ENCODE data around the gene ATP2A3.

DNA sequence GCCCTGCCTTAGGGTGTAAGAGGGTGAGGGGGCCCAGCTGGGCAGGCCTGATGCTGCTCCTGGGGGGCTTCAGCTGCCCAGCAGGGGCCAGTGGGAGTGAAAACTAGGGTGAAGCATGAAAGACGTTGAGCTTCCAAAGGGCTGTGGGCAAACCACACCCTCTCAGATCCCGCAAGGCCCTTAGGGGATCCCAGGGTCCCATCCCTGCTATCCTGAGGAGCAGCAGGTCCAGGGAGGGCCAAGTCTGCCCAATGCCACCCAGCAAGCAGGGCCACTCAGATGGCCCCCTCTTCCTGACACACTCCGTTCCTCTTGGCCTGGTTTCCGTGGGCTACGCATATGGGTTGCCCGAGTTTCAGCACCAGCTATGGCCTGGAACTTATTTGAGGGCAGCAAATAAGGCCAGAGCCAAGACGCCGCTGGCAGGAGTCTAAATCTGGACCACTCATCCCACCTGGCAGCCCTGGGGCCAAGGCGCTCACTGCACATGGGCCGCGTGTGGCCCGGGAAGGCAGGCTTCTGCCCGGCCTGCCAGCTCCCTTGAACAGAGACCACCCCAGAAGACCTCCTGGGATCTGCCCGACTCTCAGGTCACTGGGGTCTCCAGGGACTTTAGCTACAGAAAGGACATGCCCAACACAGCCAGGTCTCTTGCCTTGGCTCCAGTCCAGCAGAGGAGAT is 4.2 kb downstream of the ATP2A3 start:
- TF ChIP-seq, protein P1, sequence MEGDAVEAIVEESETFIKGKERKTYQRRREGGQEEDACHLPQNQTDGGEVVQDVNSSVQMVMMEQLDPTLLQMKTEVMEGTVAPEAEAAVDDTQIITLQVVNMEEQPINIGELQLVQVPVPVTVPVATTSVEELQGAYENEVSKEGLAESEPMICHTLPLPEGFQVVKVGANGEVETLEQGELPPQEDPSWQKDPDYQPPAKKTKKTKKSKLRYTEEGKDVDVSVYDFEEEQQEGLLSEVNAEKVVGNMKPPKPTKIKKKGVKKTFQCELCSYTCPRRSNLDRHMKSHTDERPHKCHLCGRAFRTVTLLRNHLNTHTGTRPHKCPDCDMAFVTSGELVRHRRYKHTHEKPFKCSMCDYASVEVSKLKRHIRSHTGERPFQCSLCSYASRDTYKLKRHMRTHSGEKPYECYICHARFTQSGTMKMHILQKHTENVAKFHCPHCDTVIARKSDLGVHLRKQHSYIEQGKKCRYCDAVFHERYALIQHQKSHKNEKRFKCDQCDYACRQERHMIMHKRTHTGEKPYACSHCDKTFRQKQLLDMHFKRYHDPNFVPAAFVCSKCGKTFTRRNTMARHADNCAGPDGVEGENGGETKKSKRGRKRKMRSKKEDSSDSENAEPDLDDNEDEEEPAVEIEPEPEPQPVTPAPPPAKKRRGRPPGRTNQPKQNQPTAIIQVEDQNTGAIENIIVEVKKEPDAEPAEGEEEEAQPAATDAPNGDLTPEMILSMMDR (IDR thresholded peaks at IDR 0.05; ENCODE audit: insufficient read depth, low read length) = no peak
- TF ChIP-seq POLR2AphosphoS5 (IDR thresholded peaks at IDR 0.05; ENCODE audit: low read depth) = no peak
- no peak for TF ChIP-seq GABPA (IDR thresholded peaks at IDR 0.05; ENCODE audit: low read depth)
- TF ChIP-seq SPI1 (IDR thresholded peaks at IDR 0.05; ENCODE audit: borderline replicate concordance, low read depth) = no peak
- TF ChIP-seq, protein P2, sequence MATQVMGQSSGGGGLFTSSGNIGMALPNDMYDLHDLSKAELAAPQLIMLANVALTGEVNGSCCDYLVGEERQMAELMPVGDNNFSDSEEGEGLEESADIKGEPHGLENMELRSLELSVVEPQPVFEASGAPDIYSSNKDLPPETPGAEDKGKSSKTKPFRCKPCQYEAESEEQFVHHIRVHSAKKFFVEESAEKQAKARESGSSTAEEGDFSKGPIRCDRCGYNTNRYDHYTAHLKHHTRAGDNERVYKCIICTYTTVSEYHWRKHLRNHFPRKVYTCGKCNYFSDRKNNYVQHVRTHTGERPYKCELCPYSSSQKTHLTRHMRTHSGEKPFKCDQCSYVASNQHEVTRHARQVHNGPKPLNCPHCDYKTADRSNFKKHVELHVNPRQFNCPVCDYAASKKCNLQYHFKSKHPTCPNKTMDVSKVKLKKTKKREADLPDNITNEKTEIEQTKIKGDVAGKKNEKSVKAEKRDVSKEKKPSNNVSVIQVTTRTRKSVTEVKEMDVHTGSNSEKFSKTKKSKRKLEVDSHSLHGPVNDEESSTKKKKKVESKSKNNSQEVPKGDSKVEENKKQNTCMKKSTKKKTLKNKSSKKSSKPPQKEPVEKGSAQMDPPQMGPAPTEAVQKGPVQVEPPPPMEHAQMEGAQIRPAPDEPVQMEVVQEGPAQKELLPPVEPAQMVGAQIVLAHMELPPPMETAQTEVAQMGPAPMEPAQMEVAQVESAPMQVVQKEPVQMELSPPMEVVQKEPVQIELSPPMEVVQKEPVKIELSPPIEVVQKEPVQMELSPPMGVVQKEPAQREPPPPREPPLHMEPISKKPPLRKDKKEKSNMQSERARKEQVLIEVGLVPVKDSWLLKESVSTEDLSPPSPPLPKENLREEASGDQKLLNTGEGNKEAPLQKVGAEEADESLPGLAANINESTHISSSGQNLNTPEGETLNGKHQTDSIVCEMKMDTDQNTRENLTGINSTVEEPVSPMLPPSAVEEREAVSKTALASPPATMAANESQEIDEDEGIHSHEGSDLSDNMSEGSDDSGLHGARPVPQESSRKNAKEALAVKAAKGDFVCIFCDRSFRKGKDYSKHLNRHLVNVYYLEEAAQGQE (IDR thresholded peaks at IDR 0.05; ENCODE audit: insufficient replicate concordance, low read depth) = no peak

All from HL-60 (cell line).